ENCODE results near the gene RPL15.
"Not testable (repeated sequence)": the region's sequence is repeated elsewhere in the genome, so short reads cannot be mapped to it uniquely, and the experiment has no call there.

RPL15 gene

GRCh38 chr3:23916886-23917678 lies at the start of gene RPL15, which contains the start of gene NKIRAS1:
RPL15 (plus strand) TSS chr3:23917132; CDS start chr3:23917860, 728 bp downstream.
NKIRAS1 (minus strand) TSS chr3:23916990; CDS start chr3:23910904, 6,086 bp downstream.
- Histone ChIP-seq H3K4me2 (peak within 1 kb of the TSS; percentile 88 to 98 (median 94)), H3K27me3 (peaks cover 0 to 23% (median 20%) of the 10 kb centered on the region in 11 experiments; a peak in 17 of 22 replicates), H3K9me3 (replicated peaks in 1 of 11) (no peaks in the 10 kb centered on the region), H4K20me1 (peaks cover 38 to 61% (median 54%) of the 10 kb centered on the region in 11 experiments), H3K36me3 (peaks cover 41 to 45% (median 44%) of the 10 kb centered on the region in 11 experiments), H3K4me3 (peak within 1 kb of the TSS; percentile 76 to 95 (median 84)), H3K9ac (peak within 1 kb of the TSS; percentile 90 to 99 (median 97)), H3K27ac (peak within 1 kb of the TSS; percentile 90 to 100 (median 97)), H3K4me1 (peaks cover 28 to 56% (median 50%) of the 10 kb centered on the region in 10 experiments)
- TF ChIP-seq Cebpa-rat (IDR thresholded peaks at IDR 0.05): no peak

GRCh38 chr3:23867400-23867799 lies 49.5 kb upstream of the RPL15 start:
- H3K9me3 ChIP-seq (replicated peaks in 1 of 11): peaks cover 0 to 30% (median 18%) of the 10 kb centered on the region in 11 experiments; a peak in 19 of 22 replicates
- H3K4me3 ChIP-seq: no peak overlapping the region
- H3K4me2 ChIP-seq: no peak overlapping the region
- H3K4me1 ChIP-seq: peaks cover 0 to 34% (median 15%) of the 10 kb centered on the region in 10 experiments; a peak in 14 of 20 replicates
- no peak overlapping the region for H3K27ac ChIP-seq
- no peak for TF ChIP-seq Cebpa-rat (IDR thresholded peaks at IDR 0.05)
- no peaks in the 10 kb centered on the region for H3K27me3 ChIP-seq
- peaks cover 32 to 71% (median 54%) of the 10 kb centered on the region in 11 experiments; a peak in 21 of 22 replicates for H3K36me3 ChIP-seq
- H3K9ac ChIP-seq: no peak overlapping the region
- peaks cover 39 to 84% (median 70%) of the 10 kb centered on the region in 11 experiments for H4K20me1 ChIP-seq

GRCh38 chr3:23867838-23868237 lies 49.1 kb upstream of the RPL15 start:
- H3K9ac ChIP-seq: no peak overlapping the region
- H4K20me1 ChIP-seq: peaks cover 37 to 84% (median 69%) of the 10 kb centered on the region in 11 experiments
- no peaks in the 10 kb centered on the region for H3K27me3 ChIP-seq
- no peak overlapping the region for H3K27ac ChIP-seq
- H3K9me3 ChIP-seq (replicated peaks in 1 of 11): peaks cover 0 to 30% (median 18%) of the 10 kb centered on the region in 11 experiments; a peak in 19 of 22 replicates
- TF ChIP-seq Cebpa-rat (IDR thresholded peaks at IDR 0.05): no peak
- peaks cover 27 to 67% (median 50%) of the 10 kb centered on the region in 11 experiments; a peak in 21 of 22 replicates for H3K36me3 ChIP-seq
- no peak overlapping the region for H3K4me2 ChIP-seq
- H3K4me3 ChIP-seq: no peak overlapping the region
- H3K4me1 ChIP-seq: peaks cover 0 to 34% (median 15%) of the 10 kb centered on the region in 10 experiments; a peak in 14 of 20 replicates

- H3K4me1 ChIP-seq: peaks cover 0 to 20% (median 12%) of the 10 kb centered on the region in 10 experiments; a peak in 14 of 20 replicates
- TF ChIP-seq Cebpa-rat (IDR thresholded peaks at IDR 0.05): no peak
Observed at GRCh38 chr3:23869977-23870662, 46.8 kb upstream of the RPL15 start.

GRCh38 chr3:23870663-23871043 lies 46.3 kb upstream of the RPL15 start:
- not testable (repeated sequence) for H3K4me2 ChIP-seq, H3K9ac ChIP-seq, H3K4me3 ChIP-seq, H3K27me3 ChIP-seq, H3K27ac ChIP-seq
- H3K36me3 ChIP-seq: peaks cover 9 to 47% (median 32%) of the 10 kb centered on the region in 11 experiments; a peak in 21 of 22 replicates
- peaks cover 0 to 14% (median 7%) of the 10 kb centered on the region in 10 experiments; a peak in 13 of 20 replicates for H3K4me1 ChIP-seq
- peaks cover 39 to 84% (median 67%) of the 10 kb centered on the region in 11 experiments for H4K20me1 ChIP-seq
- peaks cover 0 to 30% (median 18%) of the 10 kb centered on the region in 11 experiments; a peak in 19 of 22 replicates for H3K9me3 ChIP-seq (replicated peaks in 1 of 11)

More at GRCh38 chr3:23869977-23870662, 46.8 kb upstream of the RPL15 start:
- Histone ChIP-seq H3K9ac (no peak overlapping the region), H4K20me1 (peaks cover 42 to 84% (median 67%) of the 10 kb centered on the region in 11 experiments), H3K27me3 (no peaks in the 10 kb centered on the region), H3K27ac (no peak overlapping the region), H3K9me3 (replicated peaks in 1 of 11) (peaks cover 0 to 30% (median 18%) of the 10 kb centered on the region in 11 experiments; a peak in 19 of 22 replicates), H3K4me3 (no peak overlapping the region), H3K36me3 (peaks cover 15 to 45% (median 37%) of the 10 kb centered on the region in 11 experiments; a peak in 21 of 22 replicates), H3K4me2 (no peak overlapping the region)

DNA sequence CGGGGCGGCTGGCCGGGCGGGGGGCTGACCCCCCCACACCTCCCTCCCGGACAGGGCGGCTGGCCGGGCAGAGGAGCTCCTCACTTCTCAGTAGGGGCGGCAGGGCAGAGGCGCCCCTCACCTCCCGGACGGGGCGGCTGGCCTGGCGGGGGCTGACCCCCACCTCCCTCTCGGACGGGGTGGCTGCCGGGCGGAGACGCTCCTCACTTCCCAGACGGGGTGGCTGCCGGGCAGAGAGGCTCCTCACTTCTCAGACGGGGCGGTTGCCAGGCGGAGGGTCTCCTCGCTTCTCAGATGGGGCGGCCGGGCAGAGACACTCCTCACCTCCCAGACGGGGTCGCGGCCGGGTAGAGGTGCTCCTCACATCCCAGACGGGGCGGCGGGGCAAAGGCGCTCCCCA lies 45.6 kb upstream of the RPL15 start:
- H4K20me1 ChIP-seq: peaks cover 39 to 84% (median 67%) of the 10 kb centered on the region in 11 experiments; a peak in 20 of 22 replicates

GRCh38 chr3:23872330-23872729 lies 44.6 kb upstream of the RPL15 start:
- TF ChIP-seq Cebpa-rat (IDR thresholded peaks at IDR 0.05): no peak
- Histone ChIP-seq H3K4me2 (no peak overlapping the region), H3K27ac (no peak overlapping the region), H3K9me3 (replicated peaks in 1 of 11) (peaks cover 0 to 39% (median 23%) of the 10 kb centered on the region in 11 experiments; a peak in 19 of 22 replicates), H3K4me3 (no peak overlapping the region), H3K4me1 (peaks cover 0 to 8% (median 0%) of the 10 kb centered on the region in 10 experiments; a peak in 3 of 20 replicates), H3K27me3 (no peaks in the 10 kb centered on the region), H4K20me1 (peaks cover 39 to 84% (median 67%) of the 10 kb centered on the region in 11 experiments; a peak in 20 of 22 replicates), H3K36me3 (peaks cover 11 to 58% (median 35%) of the 10 kb centered on the region in 11 experiments; a peak in 21 of 22 replicates), H3K9ac (no peak overlapping the region)

More for the DNA sequence above, 45.6 kb upstream of the RPL15 start:
- H3K27ac ChIP-seq, H3K27me3 ChIP-seq, H3K4me1 ChIP-seq, H3K4me3 ChIP-seq, H3K4me2 ChIP-seq, H3K9ac ChIP-seq: not testable (repeated sequence)
- Histone ChIP-seq H3K36me3 (peaks cover 8 to 49% (median 26%) of the 10 kb centered on the region in 11 experiments; a peak in 20 of 22 replicates), H3K9me3 (replicated peaks in 1 of 11) (peaks cover 0 to 30% (median 18%) of the 10 kb centered on the region in 11 experiments; a peak in 19 of 22 replicates)

DNA sequence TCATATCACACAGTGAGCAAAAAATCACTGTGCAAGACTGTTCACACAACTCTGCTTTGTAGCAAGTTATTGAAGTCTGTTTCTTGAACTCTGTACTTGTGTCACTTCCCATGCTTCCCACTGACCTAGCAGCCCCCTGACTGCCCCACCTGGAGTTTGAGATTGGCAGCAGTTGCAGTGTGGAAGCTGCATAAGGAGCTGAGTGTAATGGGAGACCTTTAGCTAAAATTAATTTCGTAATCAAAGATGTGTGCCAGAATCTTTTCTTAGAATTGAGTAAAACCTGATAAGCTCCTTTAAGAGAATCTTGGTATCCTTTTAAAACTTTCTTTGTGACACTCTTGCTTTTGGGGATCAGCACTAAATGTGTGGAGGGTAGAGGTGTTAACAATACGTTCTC lies 43.0 kb upstream of the RPL15 start:
- Histone ChIP-seq H3K27ac (no peak overlapping the region), H4K20me1 (peaks cover 51 to 84% (median 69%) of the 10 kb centered on the region in 11 experiments; a peak in 20 of 22 replicates), H3K36me3 (peaks cover 26 to 60% (median 45%) of the 10 kb centered on the region in 11 experiments), H3K4me3 (no peak overlapping the region), H3K4me2 (no peak overlapping the region), H3K4me1 (peaks cover 0 to 8% (median 0%) of the 10 kb centered on the region in 10 experiments; a peak in 3 of 20 replicates), H3K9me3 (replicated peaks in 1 of 11) (peaks cover 0 to 46% (median 37%) of the 10 kb centered on the region in 11 experiments; a peak in 19 of 22 replicates), H3K9ac (no peak overlapping the region), H3K27me3 (no peaks in the 10 kb centered on the region)
- TF ChIP-seq Cebpa-rat (IDR thresholded peaks at IDR 0.05): no peak
